SHP77 treated with DMSO at 0.1 percent for 48 hours (cell line): ENCODE measurements around the gene RASA2.
A peak's percentile ranks its signal among the peaks of the same experiment; 100 is the strongest.

Source experiments
- DNase-seq: peaks from one replicate; lab custom pipeline; 2025; lab: John Stamatoyannopoulos, UW

Gene RASA2

GRCh38 chr3:141646760-141647561, 160.1 kb downstream of the RASA2 start:
- DNase-seq = peak; percentile 37

- no peak for DNase-seq
Observed at GRCh38 chr3:141647562-141647915, 160.7 kb downstream of the RASA2 start.

GRCh38 chr3:141648055-141648910, 161.5 kb downstream of the RASA2 start:
- no peak for DNase-seq

- no peak for DNase-seq
Observed at GRCh38 chr3:141649871-141650270, 163.0 kb downstream of the RASA2 start.

- DNase-seq = no peak
Observed at GRCh38 chr3:141650783-141651182, 164.0 kb downstream of the RASA2 start.

GRCh38 chr3:141651409-141651808, 164.6 kb downstream of the RASA2 start:
- no peak for DNase-seq

GRCh38 chr3:141652349-141652748, 165.5 kb downstream of the RASA2 start:
- DNase-seq = no peak

GRCh38 chr3:141653847-141654246, 167.0 kb downstream of the RASA2 start:
- no peak for DNase-seq

GRCh38 chr3:141655801-141656200, 169.0 kb downstream of the RASA2 start:
- DNase-seq = no peak

GRCh38 chr3:141656771-141657170, 169.9 kb downstream of the RASA2 start:
- no peak for DNase-seq

GRCh38 chr3:141657516-141657915, 170.7 kb downstream of the RASA2 start:
- no peak for DNase-seq

GRCh38 chr3:141659821-141660613, 173.2 kb downstream of the RASA2 start:
- DNase-seq = no peak

- DNase-seq = no peak
Observed at GRCh38 chr3:141660614-141660947, 173.8 kb downstream of the RASA2 start.

- no peak for DNase-seq
Observed at GRCh38 chr3:141661229-141662196, 174.7 kb downstream of the RASA2 start.

- no peak for DNase-seq
Observed at GRCh38 chr3:141663993-141664392, 177.2 kb downstream of the RASA2 start.
